GM23338 (cell line): ENCODE results near the gene TMEM125. TPM values are rescaled to one million over a fixed set of nuclear protein-coding genes. Genes with fewer than 3 reads are reported as not detected.

Experiments
- ATAC-seq: fragments of 200-7000 bp; cut with Tn5 transposase; 3 replicates; pipeline ENCODE4 v1.9.1; 2020
- DNase-seq: peaks from one replicate; pipeline ENCODE4 v3.0.0-alpha.2; 2015; ENCODE audit warnings: low spot score
- H2AFZ ChIP-seq: fragments of 200-600 bp; sonication (generic); 2 replicates; pipeline ENCODE4 v1.8.0; 2016; ENCODE audit warnings: antibody characterized with exemption, mild to moderate bottlenecking, moderate library complexity
- H3F3A ChIP-seq: fragments of 200-600 bp; sonication (generic); replicated peaks from 2 replicates; pipeline ENCODE4 v1.8.0; 2017; ENCODE audit warnings: antibody characterized with exemption, mixed run types, low read depth
- H3K27ac ChIP-seq: fragments of 200-600 bp; sonication (generic); 2 replicates; pipeline ENCODE4 v1.6.1; 2016; ENCODE audit warnings: low read depth
- H3K27me3 ChIP-seq: fragments of 200-600 bp; sonication (generic); 2 replicates; pipeline ENCODE4 v1.8.0; 2016; ENCODE audit warnings: mild to moderate bottlenecking, mixed run types, moderate library complexity; ENCODE audit not compliant: insufficient read depth
- H3K36me3 ChIP-seq: fragments of 200-600 bp; sonication (generic); 2 replicates; pipeline ENCODE4 v1.8.0; 2016; ENCODE audit warnings: mild to moderate bottlenecking; ENCODE audit not compliant: insufficient read depth
- H3K4me1 ChIP-seq: fragments of 200-600 bp; sonication (generic); 2 replicates; pipeline ENCODE4 v1.8.0; 2016; ENCODE audit warnings: mild to moderate bottlenecking, moderate library complexity; ENCODE audit not compliant: insufficient read depth
- H3K4me2 ChIP-seq: fragments of 200-600 bp; sonication (generic); 2 replicates; pipeline ENCODE4 v1.7.1; 2017; ENCODE audit warnings: mixed run types
- H3K4me3 ChIP-seq: fragments of 200-600 bp; sonication (generic); 2 replicates; pipeline ENCODE4 v1.6.1; 2016; ENCODE audit warnings: mixed run types
- H3K79me2 ChIP-seq: fragments of 200-600 bp; sonication (generic); replicated peaks from 2 replicates; pipeline ENCODE4 v1.8.0; 2017; ENCODE audit warnings: mild to moderate bottlenecking; ENCODE audit not compliant: insufficient read depth
- H3K9me2 ChIP-seq: fragments of 200-600 bp; sonication (generic); 2 replicates; pipeline ENCODE4 v1.8.0; 2017; ENCODE audit not compliant: insufficient read depth
- H4K20me1 ChIP-seq: fragments of 200-600 bp; sonication (generic); replicated peaks from 2 replicates; pipeline ENCODE4 v1.8.0; 2017; ENCODE audit warnings: mild to moderate bottlenecking; ENCODE audit not compliant: insufficient read depth
- H3K27ac Mint-ChIP-seq: 2 replicates; pipeline ENCODE4 v1.8.0; 2020; ENCODE audit warnings: inconsistent platforms, mild to moderate bottlenecking, moderate library complexity, mixed read lengths
- H3K27me3 Mint-ChIP-seq: 3 replicates; pipeline ENCODE4 v1.8.0; 2022; ENCODE audit warnings: low read depth, mild to moderate bottlenecking, moderate library complexity, mixed read lengths, inconsistent platforms; ENCODE audit not compliant: insufficient read depth, poor library complexity
- H3K36me3 Mint-ChIP-seq: 3 replicates; pipeline ENCODE4 v1.8.0; 2021; ENCODE audit warnings: low read depth, mild to moderate bottlenecking, inconsistent platforms, moderate library complexity, mixed read lengths
- H3K4me1 Mint-ChIP-seq: 3 replicates; pipeline ENCODE4 v1.8.0; 2020; ENCODE audit warnings: mild to moderate bottlenecking, inconsistent platforms, mixed read lengths
- H3K4me3 Mint-ChIP-seq: 3 replicates; pipeline ENCODE4 v1.8.0; 2021; ENCODE audit warnings: moderate library complexity, mild to moderate bottlenecking, inconsistent platforms, mixed read lengths
- H3K9me3 Mint-ChIP-seq: 3 replicates; pipeline ENCODE4 v1.8.0; 2020; ENCODE audit warnings: moderate library complexity, mild to moderate bottlenecking, inconsistent platforms, mixed read lengths
- JUNB ChIP-seq: IDR thresholded peaks from one replicate; pipeline ENCODE4 v1.6.1; 2016; ENCODE audit warnings: antibody characterized with exemption; ENCODE audit not compliant: unreplicated experiment
- NANOG ChIP-seq: IDR thresholded peaks from 2 replicates; pipeline ENCODE4 v1.6.1; 2016; ENCODE audit warnings: antibody characterized with exemption, borderline replicate concordance
- polyA plus RNA-seq: library from polyadenylated mRNA; unstranded; fragments of >200 nt; fragmentation: Nextera tagmentation; extraction: Ambion mirVana; gene quantifications from 2 replicates; pipeline ENCODE4 v1.2.1, GENCODE V29; 2016
- total RNA-seq: library from RNA; depleted of rRNA; stranded (reverse); fragments of >200 nt; shearing (Covaris generic); gene quantifications from 2 replicates; pipeline ENCODE4 v1.2.3, GENCODE V29; 2014; rRNA removed
- TF ChIP-seq, protein P1 (sequence below), 2 experiments: fragments of 200-600 bp in 1 of 2; sonication (generic) in 1 of 2; conservative IDR thresholded peaks; 2 replicates each; pipeline versions ENCODE4 v1.5.1 to v1.6.1; 2016 to 2017; ENCODE audit warnings: antibody characterized with exemption in 2 of 2, low read depth in 2 of 2, mild to moderate bottlenecking in 2 of 2, moderate library complexity in 1 of 2
- TF ChIP-seq, protein P2 (sequence below): IDR thresholded peaks from 2 replicates; pipeline ENCODE4 v1.6.1; 2016; ENCODE audit warnings: antibody characterized with exemption

TMEM125 gene
- total and polyA plus RNA-seq, 2 experiments from 2014 or later, result 16.8 to 39.3 TPM

DNA sequence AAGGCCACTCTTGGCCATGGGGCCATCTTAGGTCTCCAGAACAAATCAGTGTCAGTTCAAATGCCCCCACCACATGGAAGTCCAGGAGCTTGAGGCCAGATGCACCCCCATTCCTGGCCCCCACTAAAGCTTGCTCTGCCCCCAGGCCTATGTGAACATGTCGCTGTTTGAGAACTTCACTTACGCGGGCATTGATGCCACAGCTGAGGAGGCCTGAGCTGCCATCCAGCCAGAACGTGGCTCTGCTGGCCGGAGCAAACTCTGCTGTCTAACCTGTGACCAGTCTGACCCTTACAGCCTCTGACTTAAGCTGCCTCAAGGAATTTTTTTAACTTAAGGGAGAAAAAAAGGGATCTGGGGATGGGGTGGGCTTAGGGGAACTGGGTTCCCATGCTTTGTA lies 52.7 kb downstream of the TMEM125 start:
- Histone ChIP-seq H3K4me1 (no peaks in the 10 kb centered on the region), H3F3A (no peaks in the 10 kb centered on the region), H2AFZ (no peak overlapping the region), H3K4me3 (no peak overlapping the region), H4K20me1 (no peaks in the 10 kb centered on the region), H3K79me2 (no peaks in the 10 kb centered on the region), H3K36me3 (0 out of 2 replicates have a peak, but pooled peaks cover 3% of the 10 kb centered on the region), H3K4me2 (no peak overlapping the region), H3K27ac (no peak overlapping the region), H3K27me3 (no peaks in the 10 kb centered on the region), H3K9me2 (no peaks in the 10 kb centered on the region)
- Mint-ChIP-seq H3K4me1 (peaks cover 11% of the 10 kb centered on the region; the same call in 2 of the 3 replicates), H3K27ac (no peak overlapping the region), H3K27me3 (peaks cover 17% of the 10 kb centered on the region), H3K9me3 (peaks cover 15% of the 10 kb centered on the region), H3K36me3 (no peaks in the 10 kb centered on the region), H3K4me3 (no peak overlapping the region)
- DNase-seq (no peak), ATAC-seq (no peak)
- TF ChIP-seq JUNB (no peak), NANOG (no peak)
- TF ChIP-seq, protein P1, sequence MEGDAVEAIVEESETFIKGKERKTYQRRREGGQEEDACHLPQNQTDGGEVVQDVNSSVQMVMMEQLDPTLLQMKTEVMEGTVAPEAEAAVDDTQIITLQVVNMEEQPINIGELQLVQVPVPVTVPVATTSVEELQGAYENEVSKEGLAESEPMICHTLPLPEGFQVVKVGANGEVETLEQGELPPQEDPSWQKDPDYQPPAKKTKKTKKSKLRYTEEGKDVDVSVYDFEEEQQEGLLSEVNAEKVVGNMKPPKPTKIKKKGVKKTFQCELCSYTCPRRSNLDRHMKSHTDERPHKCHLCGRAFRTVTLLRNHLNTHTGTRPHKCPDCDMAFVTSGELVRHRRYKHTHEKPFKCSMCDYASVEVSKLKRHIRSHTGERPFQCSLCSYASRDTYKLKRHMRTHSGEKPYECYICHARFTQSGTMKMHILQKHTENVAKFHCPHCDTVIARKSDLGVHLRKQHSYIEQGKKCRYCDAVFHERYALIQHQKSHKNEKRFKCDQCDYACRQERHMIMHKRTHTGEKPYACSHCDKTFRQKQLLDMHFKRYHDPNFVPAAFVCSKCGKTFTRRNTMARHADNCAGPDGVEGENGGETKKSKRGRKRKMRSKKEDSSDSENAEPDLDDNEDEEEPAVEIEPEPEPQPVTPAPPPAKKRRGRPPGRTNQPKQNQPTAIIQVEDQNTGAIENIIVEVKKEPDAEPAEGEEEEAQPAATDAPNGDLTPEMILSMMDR (conservative IDR thresholded peaks at IDR 0.05; ENCODE audit: low read depth in 2 of 2), result no peak
- TF ChIP-seq, protein P2, sequence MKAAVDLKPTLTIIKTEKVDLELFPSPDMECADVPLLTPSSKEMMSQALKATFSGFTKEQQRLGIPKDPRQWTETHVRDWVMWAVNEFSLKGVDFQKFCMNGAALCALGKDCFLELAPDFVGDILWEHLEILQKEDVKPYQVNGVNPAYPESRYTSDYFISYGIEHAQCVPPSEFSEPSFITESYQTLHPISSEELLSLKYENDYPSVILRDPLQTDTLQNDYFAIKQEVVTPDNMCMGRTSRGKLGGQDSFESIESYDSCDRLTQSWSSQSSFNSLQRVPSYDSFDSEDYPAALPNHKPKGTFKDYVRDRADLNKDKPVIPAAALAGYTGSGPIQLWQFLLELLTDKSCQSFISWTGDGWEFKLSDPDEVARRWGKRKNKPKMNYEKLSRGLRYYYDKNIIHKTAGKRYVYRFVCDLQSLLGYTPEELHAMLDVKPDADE, result no peak

Other genes starting within 250 kb of the TMEM125 start
- 116 and 130 TPM in 2 replicates for gene EBNA1BP2, start 97.7 kb upstream of the TMEM125 start, total RNA-seq
- gene EBNA1BP2, start 97.7 kb upstream of the TMEM125 start, polyA plus RNA-seq, result 226 and 249 TPM in 2 replicates
- gene CFAP57, start 97.7 kb upstream of the TMEM125 start, total RNA-seq, result 0.38 and 1.6 TPM in 2 replicates
- 0.37 and 0.45 TPM in 2 replicates for gene CFAP57, start 97.7 kb upstream of the TMEM125 start, polyA plus RNA-seq
- gene C1orf210, start 15.6 kb downstream of the TMEM125 start, total RNA-seq, result 13.5 and 17.1 TPM in 2 replicates
- gene C1orf210, start 15.6 kb downstream of the TMEM125 start, polyA plus RNA-seq, result 9.3 and 10.3 TPM in 2 replicates
- gene TIE1, start 31.0 kb downstream of the TMEM125 start, total RNA-seq, result 1.5 and 2.3 TPM in 2 replicates
- gene TIE1, start 31.0 kb downstream of the TMEM125 start, polyA plus RNA-seq, result 0.37 TPM in 2 replicates
- not detected in 2 replicates for gene MPL, start 67.8 kb downstream of the TMEM125 start, total RNA-seq
- 0.54 TPM in 1 of 2 replicates, not detected in the other for gene MPL, start 67.8 kb downstream of the TMEM125 start, polyA plus RNA-seq
- gene CDC20, start 89.0 kb downstream of the TMEM125 start, total RNA-seq, result 244 and 252 TPM in 2 replicates
- gene CDC20, start 89.0 kb downstream of the TMEM125 start, polyA plus RNA-seq, result 207 and 226 TPM in 2 replicates
- gene ELOVL1, start 98.0 kb downstream of the TMEM125 start, total RNA-seq, result 15.7 and 16.7 TPM in 2 replicates
- 23.0 and 23.3 TPM in 2 replicates for gene ELOVL1, start 98.0 kb downstream of the TMEM125 start, polyA plus RNA-seq
- gene MED8, start 119.8 kb downstream of the TMEM125 start, total RNA-seq, result 16.6 and 17.6 TPM in 2 replicates
- 23.6 and 25.7 TPM in 2 replicates for gene MED8, start 119.8 kb downstream of the TMEM125 start, polyA plus RNA-seq
- gene SZT2, start 119.9 kb downstream of the TMEM125 start, total RNA-seq, result 11.8 and 16.1 TPM in 2 replicates
- gene SZT2, start 119.9 kb downstream of the TMEM125 start, polyA plus RNA-seq, result 3.8 and 4.1 TPM in 2 replicates
- 13.2 and 18.9 TPM in 2 replicates for gene HYI, start 183.9 kb downstream of the TMEM125 start, total RNA-seq
- 13.5 and 14.3 TPM in 2 replicates for gene HYI, start 183.9 kb downstream of the TMEM125 start, polyA plus RNA-seq